Islet precursor cell (in vitro differentiated cells): ENCODE measurements around the gene MYRIP.
"Not testable (repeated sequence)": the region's sequence is repeated elsewhere in the genome, so short reads cannot be mapped to it uniquely, and the experiment has no call there.

Experiments
- DNase-seq: peaks from one replicate; pipeline ENCODE4 v3.0.0-alpha.2; 2018

MYRIP gene

GRCh38 chr3:39977058-39977794 is 167.8 kb downstream of the MYRIP start:
- DNase-seq, result no peak

- DNase-seq, result no peak
Measured at GRCh38 chr3:39978308-39978707, 168.9 kb downstream of the MYRIP start.

DNA sequence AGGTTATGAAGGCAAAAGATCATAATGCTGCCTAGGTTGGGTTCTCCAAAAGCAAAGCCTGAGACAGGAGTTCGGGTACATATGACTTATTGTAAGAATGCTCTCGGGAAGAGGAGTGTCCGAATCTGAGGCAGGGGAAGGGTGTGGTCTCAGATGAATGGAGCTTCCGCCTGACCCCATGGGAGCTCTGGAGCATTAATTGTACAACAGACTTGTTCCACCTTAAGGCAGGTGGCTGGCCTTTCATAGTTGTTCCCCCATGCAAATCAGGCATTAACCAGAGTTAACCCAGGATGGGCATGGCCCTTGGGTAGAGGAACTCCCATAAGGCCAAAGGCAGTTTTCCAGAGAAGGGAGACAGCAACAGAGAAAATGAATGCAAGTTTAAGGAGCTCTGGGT is 170.6 kb downstream of the MYRIP start:
- DNase-seq, result no peak

- no peak for DNase-seq
Measured at GRCh38 chr3:39980781-39981180, 171.4 kb downstream of the MYRIP start.

GRCh38 chr3:39981547-39982184 is 172.3 kb downstream of the MYRIP start:
- no peak for DNase-seq

DNA sequence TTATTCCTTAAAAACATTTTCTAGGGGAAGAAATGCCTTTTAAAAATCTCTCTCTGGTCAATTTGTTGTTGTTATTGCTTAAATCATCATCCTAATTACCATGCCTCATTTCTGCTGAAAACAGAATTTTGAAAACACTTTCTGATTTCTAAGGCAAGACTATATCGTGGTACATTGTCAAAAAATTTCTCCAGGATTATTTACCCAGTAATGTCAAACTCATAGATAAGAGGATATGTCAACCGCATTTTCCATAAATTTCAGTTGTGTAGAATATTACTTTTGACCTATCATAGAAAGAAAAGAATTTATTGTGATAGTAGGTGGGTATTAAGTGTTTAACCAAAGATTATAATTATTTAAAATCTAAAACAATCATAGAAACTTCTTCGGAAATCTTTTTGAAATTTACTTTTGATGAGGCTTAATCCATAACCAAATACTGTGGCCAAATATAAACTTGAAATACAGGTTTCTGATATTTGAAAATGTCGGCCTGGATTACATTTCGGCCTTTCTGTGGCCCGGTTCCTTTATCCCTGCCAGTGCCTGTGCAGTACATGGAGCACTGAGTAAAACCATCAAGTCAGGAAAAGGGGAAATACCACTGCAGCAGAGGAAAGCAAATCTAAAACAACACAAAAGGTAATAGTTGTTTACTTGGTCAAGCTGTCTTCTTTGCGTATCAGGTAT is 173.4 kb downstream of the MYRIP start:
- DNase-seq, result no peak

DNA sequence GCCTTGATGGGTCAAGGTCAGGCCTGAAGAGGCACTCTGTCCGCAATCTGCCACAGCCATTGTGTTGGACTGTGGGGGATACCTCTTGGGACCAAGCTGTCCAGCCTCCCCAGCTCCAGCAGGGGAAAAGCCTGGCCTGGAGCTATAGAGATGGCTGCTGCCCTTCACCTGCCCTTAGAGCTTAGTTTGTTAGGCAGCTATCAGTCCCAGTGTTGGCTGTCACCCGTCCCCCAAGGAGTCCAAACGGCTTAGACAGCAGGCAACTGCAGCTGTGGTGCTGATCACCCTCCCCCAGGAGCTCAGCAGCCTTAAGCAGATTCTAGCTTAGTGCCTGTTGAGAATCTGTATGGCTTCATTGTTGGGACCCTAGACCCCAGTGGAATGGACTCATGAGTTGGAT is 180.3 kb downstream of the MYRIP start:
- DNase-seq, result no peak

- DNase-seq, result peak; percentile 58
Measured at GRCh38 chr3:39990532-39990931, 181.1 kb downstream of the MYRIP start.

DNA sequence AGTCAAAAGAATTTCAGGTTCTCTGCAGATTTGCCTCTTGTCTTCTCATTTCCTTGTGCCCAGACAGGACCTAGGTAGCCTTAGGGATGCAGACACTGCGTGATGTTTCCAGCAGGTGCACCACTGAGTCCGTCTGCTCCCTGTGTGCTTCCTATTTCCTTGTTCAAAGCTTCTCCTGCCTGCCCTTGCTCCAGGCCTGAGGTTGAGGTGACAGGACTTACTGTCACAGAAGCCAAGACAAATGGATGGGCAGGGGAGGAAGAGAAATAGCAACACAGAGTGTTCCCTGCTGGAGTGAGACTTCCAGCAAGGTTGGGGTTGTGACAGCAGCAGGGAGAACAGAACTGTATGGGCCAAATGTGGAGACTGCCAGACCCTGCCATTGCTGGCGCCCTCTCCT is 199.4 kb downstream of the MYRIP start:
- no peak for DNase-seq

GRCh38 chr3:40009991-40010390 is 200.6 kb downstream of the MYRIP start:
- DNase-seq, result no peak

DNA sequence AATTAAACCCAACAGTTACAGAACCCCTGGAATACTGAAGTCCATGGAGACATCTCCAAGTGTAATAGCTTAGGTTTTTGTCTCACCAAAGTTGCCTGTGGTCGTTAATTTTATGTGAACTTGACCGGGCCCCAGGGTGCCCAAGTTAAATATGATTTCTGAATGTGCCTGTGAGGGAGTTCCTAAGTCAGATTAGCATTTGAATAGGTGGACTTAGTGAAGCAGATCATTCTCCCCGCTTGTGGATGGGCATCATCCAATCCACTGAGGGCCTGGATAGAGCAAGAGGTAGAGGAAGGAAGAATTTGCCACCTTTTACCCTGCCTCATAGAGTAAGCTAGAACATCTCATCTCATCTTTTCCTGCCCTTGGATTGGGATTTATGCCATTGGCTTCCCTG is 203.0 kb downstream of the MYRIP start:
- DNase-seq, result no peak

DNA sequence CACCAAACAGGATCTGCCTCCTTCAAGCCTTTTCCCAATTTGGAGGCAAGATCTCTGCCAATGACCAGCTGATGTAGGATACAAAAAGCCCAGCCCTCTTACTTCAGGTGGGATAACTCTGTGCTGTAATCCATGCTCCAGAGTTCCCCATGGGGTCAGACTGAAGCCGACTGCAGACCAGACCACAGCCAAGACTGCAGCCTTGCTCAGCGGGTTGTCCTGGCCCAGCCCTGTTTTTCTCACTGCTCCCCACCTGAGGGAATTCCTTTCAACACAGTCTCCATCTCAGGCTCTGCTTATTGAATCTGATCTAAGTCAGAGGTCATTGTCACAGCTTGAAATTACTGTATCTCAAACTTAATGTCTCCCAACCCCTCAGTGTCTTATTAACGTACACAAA is 207.0 kb downstream of the MYRIP start:
- DNase-seq, result no peak

GRCh38 chr3:40018369-40018768 is 209.0 kb downstream of the MYRIP start:
- DNase-seq, result no peak

- DNase-seq, result no peak
Measured at GRCh38 chr3:40019376-40019775, 210.0 kb downstream of the MYRIP start.

GRCh38 chr3:40020689-40021088 is 211.3 kb downstream of the MYRIP start:
- no peak for DNase-seq

DNA sequence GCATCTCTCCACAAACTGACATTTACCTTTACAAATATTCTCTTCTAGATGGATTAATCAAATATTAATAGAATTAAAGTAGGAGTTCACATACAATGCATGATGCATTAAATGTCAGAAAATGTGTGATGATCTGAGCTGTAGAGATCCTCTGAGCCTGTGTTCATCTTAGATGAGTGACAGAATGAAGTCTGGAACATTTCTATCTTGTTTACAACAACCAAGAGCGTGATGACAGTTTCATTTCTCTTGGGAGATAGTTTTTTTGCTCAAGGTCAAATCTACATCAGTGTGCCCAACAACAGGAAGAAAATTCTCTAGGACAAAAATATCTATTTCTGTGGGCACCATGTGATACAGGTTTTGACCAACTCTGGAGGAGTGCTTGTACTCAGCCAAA is 211.9 kb downstream of the MYRIP start:
- no peak for DNase-seq

DNA sequence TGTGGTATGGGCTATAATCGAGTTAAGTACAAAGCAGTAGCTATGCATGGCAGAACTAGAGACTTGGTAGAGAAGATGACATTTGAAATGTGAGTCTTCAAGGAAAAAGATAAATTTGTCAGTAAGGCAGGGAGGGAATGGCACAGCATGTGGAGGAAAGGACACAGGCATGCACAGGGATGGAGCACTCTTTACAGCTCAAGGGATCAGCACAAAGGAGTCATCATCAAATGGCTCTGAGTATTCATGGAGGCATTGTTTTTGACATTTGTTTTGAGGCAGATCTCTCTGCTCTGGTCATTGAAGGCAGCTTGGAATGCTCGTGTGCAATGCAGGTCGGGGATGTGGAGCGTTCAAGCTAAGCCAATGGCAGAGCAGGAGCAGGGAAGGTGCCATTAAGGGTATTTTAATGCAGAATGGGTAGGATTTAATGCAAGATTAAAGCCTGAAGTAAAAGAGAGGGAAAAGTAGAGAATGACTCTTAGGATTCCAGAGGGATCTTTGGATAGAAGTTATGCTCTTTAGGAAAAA is 213.0 kb downstream of the MYRIP start:
- DNase-seq, result no peak

GRCh38 chr3:40024526-40024925 is 215.1 kb downstream of the MYRIP start:
- DNase-seq, result no peak

GRCh38 chr3:40025892-40026291 is 216.5 kb downstream of the MYRIP start:
- not testable (repeated sequence) for DNase-seq

- DNase-seq, result no peak
Measured at GRCh38 chr3:40035177-40035576, 225.8 kb downstream of the MYRIP start.

DNA sequence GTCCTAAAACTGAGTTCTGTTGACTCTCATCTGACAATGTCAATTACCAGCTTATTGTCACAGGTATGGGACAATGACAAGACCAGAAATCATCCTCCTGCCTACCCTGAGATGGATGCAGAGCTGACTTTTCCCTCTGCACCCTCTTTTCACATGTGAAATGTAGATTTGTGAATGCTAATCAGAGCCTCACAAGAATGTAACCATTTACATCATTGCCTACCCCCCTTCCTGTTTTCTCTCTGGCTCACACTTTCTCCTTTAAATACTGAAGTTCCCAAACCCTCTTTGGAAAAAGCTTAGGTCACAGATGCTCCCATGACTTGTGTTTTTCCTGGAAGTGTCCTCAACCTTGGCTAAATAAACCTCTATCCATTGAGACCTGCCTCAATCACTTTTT is 228.2 kb downstream of the MYRIP start:
- no peak for DNase-seq

GRCh38 chr3:40042752-40043443 is 233.5 kb downstream of the MYRIP start:
- DNase-seq, result no peak

- no peak for DNase-seq
Measured at GRCh38 chr3:40043444-40043755, 234.0 kb downstream of the MYRIP start.

DNA sequence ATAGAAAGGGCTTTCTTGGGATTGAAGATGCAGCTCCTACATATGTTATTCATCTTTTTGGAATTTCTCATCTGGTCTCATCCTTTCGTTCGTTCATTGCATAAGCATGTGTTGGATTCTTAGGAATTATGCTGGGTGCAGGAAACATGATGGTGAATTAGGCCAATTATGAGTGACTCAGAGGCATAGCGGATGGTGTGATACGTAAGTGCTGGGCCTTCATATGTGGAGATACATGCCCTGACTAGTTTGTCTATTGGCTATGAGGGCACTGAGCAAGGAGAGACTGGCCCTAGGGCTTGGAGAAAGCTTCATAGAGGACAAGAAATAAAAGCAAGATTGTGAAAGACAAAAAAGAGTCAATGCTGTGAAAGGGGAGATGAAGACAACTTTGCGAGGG is 235.1 kb downstream of the MYRIP start:
- DNase-seq, result peak; percentile 55
